Mucosa of rectum (tissue), 2 donors: Measurements from ENCODE around the gene RBM44.

Source experiments
- H3K27ac ChIP-seq, 2 donors: one replicate each; pipeline ENCODE4 v1.7.0; 2013; ENCODE audit warnings: inconsistent platforms in 2 of 2, low read depth in 2 of 2, low read length in 2 of 2
- H3K27me3 ChIP-seq, 2 donors: one replicate each; pipeline ENCODE4 v1.7.0; 2013; ENCODE audit warnings: low read length in 2 of 2; ENCODE audit not compliant: control insufficient read depth in 2 of 2, insufficient read depth in 2 of 2
- H3K36me3 ChIP-seq, 2 donors: one replicate each; pipeline ENCODE4 v1.7.0; 2013; ENCODE audit warnings: low read length in 2 of 2; ENCODE audit not compliant: control insufficient read depth in 2 of 2, insufficient read depth in 2 of 2
- H3K4me1 ChIP-seq, 2 donors: one replicate each; pipeline ENCODE4 v1.7.0; 2013; ENCODE audit warnings: low read length in 2 of 2, mild to moderate bottlenecking in 1 of 2; ENCODE audit not compliant: control insufficient read depth in 2 of 2, insufficient read depth in 2 of 2
- H3K4me3 ChIP-seq, 2 donors: one replicate each; pipeline ENCODE4 v1.7.0; 2013; ENCODE audit warnings: low read length in 2 of 2
- H3K9ac ChIP-seq, 2 donors: one replicate each; pipeline ENCODE4 v1.7.0; 2013; ENCODE audit warnings: low read length in 2 of 2, low read depth in 1 of 2, mild to moderate bottlenecking in 1 of 2
- H3K9me3 ChIP-seq, 2 donors: one replicate each; pipeline ENCODE4 v1.7.0; 2013; ENCODE audit warnings: low read length in 2 of 2; ENCODE audit not compliant: control insufficient read depth in 2 of 2
- donor health status: healthy.
- donor health status: Normal muscosa, but diverticular disease.

Gene RBM44

GRCh38 chr2:237868631-237869342 lies 70.2 kb downstream of the RBM44 start:
- no peaks in the 10 kb centered on the region for H3K36me3 ChIP-seq
- no peaks in the 10 kb centered on the region for H3K4me1 ChIP-seq
- H3K27me3 ChIP-seq, result no peaks in the 10 kb centered on the region
- H3K9ac ChIP-seq, result no peak overlapping the region
- H3K9me3 ChIP-seq, result no peaks in the 10 kb centered on the region
- no peak overlapping the region for H3K4me3 ChIP-seq
- no peak overlapping the region for H3K27ac ChIP-seq

GRCh38 chr2:237869343-237870102 lies 70.9 kb downstream of the RBM44 start:
- no peak overlapping the region for H3K9ac ChIP-seq
- H3K4me3 ChIP-seq, result no peak overlapping the region
- H3K36me3 ChIP-seq, result no peaks in the 10 kb centered on the region
- H3K4me1 ChIP-seq, result no peaks in the 10 kb centered on the region
- H3K9me3 ChIP-seq, result no peaks in the 10 kb centered on the region
- no peak overlapping the region for H3K27ac ChIP-seq
- no peaks in the 10 kb centered on the region for H3K27me3 ChIP-seq

- H3K9ac ChIP-seq, result no peak overlapping the region
- no peaks in the 10 kb centered on the region for H3K36me3 ChIP-seq
- H3K27me3 ChIP-seq, result no peaks in the 10 kb centered on the region
- no peak overlapping the region for H3K27ac ChIP-seq
- no peaks in the 10 kb centered on the region for H3K9me3 ChIP-seq
- no peak overlapping the region for H3K4me3 ChIP-seq
- no peaks in the 10 kb centered on the region for H3K4me1 ChIP-seq
These were observed 71.5 kb downstream of the RBM44 start for GRCh38 chr2:237870126-237870525.

GRCh38 chr2:237870754-237871651 lies 72.4 kb downstream of the RBM44 start:
- H3K9ac ChIP-seq, result no peak overlapping the region
- H3K4me1 ChIP-seq, result no peaks in the 10 kb centered on the region
- no peaks in the 10 kb centered on the region for H3K27me3 ChIP-seq
- no peaks in the 10 kb centered on the region for H3K9me3 ChIP-seq
- H3K36me3 ChIP-seq, result no peaks in the 10 kb centered on the region
- H3K4me3 ChIP-seq, result no peak overlapping the region
- no peak overlapping the region for H3K27ac ChIP-seq

- Histone ChIP-seq H3K9ac (no peak overlapping the region), H3K36me3 (no peaks in the 10 kb centered on the region), H3K4me1 (no peaks in the 10 kb centered on the region), H3K27ac (no peak overlapping the region), H3K27me3 (no peaks in the 10 kb centered on the region), H3K9me3 (no peaks in the 10 kb centered on the region), H3K4me3 (no peak overlapping the region)
These were observed 73.8 kb downstream of the RBM44 start for GRCh38 chr2:237872178-237872887.

- Histone ChIP-seq H3K9me3 (no peaks in the 10 kb centered on the region), H3K4me1 (no peaks in the 10 kb centered on the region), H3K36me3 (no peaks in the 10 kb centered on the region), H3K27ac (peak overlapping the region in 1 of 2 donors; percentile 9), H3K4me3 (no peak overlapping the region), H3K27me3 (no peaks in the 10 kb centered on the region), H3K9ac (no peak overlapping the region)
These were observed 74.8 kb downstream of the RBM44 start for GRCh38 chr2:237873421-237873831.

- Histone ChIP-seq H3K9ac (no peak overlapping the region), H3K4me1 (no peaks in the 10 kb centered on the region), H3K36me3 (no peaks in the 10 kb centered on the region), H3K4me3 (no peak overlapping the region), H3K27ac (peak overlapping the region in 1 of 2 donors; percentile 9), H3K9me3 (no peaks in the 10 kb centered on the region), H3K27me3 (no peaks in the 10 kb centered on the region)
These were observed 75.4 kb downstream of the RBM44 start for GRCh38 chr2:237873897-237874551.

GRCh38 chr2:237874585-237875161 lies 76.1 kb downstream of the RBM44 start:
- Histone ChIP-seq H3K4me1 (no peaks in the 10 kb centered on the region), H3K27ac (no peak overlapping the region)

More at GRCh38 chr2:237874585-237875161, 76.1 kb downstream of the RBM44 start:
- H3K9ac ChIP-seq, result no peak overlapping the region
- H3K36me3 ChIP-seq, result no peaks in the 10 kb centered on the region
- no peak overlapping the region for H3K4me3 ChIP-seq
- H3K27me3 ChIP-seq, result no peaks in the 10 kb centered on the region
- no peaks in the 10 kb centered on the region for H3K9me3 ChIP-seq
